NOMO-1 (cell line): Measurements from ENCODE around the gene STEAP1B.
"Not testable (repeated sequence)": the region's sequence is repeated elsewhere in the genome, so short reads cannot be mapped to it uniquely, and the experiment has no call there.

Experiments
- DNase-seq, 2 experiments: peaks; one replicate each; lab custom pipeline; 2025; ENCODE audit not compliant: unreplicated experiment in 2 of 2; lab: John Stamatoyannopoulos, UW

STEAP1B gene

GRCh38 chr7:22499888-22500689 lies at the start of gene STEAP1B:
STEAP1B (minus strand) TSS chr7:22500188; CDS start chr7:22494855, 5,333 bp downstream.
- peak; percentile 57 to 71 for DNase-seq

GRCh38 chr7:22549051-22549450 lies 49.1 kb upstream of the STEAP1B start:
- DNase-seq = no peak

GRCh38 chr7:22548313-22548712 lies 48.3 kb upstream of the STEAP1B start:
- DNase-seq = no peak

- no peak for DNase-seq
These were observed 46.8 kb upstream of the STEAP1B start for GRCh38 chr7:22546769-22547168.

- DNase-seq = no peak
These were observed 45.5 kb upstream of the STEAP1B start for GRCh38 chr7:22545529-22545928.

GRCh38 chr7:22544245-22544644 lies 44.3 kb upstream of the STEAP1B start:
- no peak for DNase-seq

GRCh38 chr7:22543169-22543568 lies 43.2 kb upstream of the STEAP1B start:
- no peak for DNase-seq

- no peak for DNase-seq
These were observed 42.7 kb upstream of the STEAP1B start for GRCh38 chr7:22542669-22543068.

- peak in 1 of 2 experiments; percentile 22 for DNase-seq
These were observed 42.3 kb upstream of the STEAP1B start for GRCh38 chr7:22542254-22542653.

- no peak for DNase-seq
These were observed 41.8 kb upstream of the STEAP1B start for GRCh38 chr7:22541789-22542188.

GRCh38 chr7:22528537-22528936 lies 28.5 kb upstream of the STEAP1B start:
- not testable (repeated sequence) for DNase-seq

GRCh38 chr7:22524353-22524947 lies 24.5 kb upstream of the STEAP1B start:
- not testable (repeated sequence) for DNase-seq

GRCh38 chr7:22523478-22524352 lies 23.7 kb upstream of the STEAP1B start:
- DNase-seq = peak; percentile 19 to 26

GRCh38 chr7:22519560-22519959 lies 19.6 kb upstream of the STEAP1B start:
- not testable (repeated sequence) for DNase-seq

GRCh38 chr7:22516950-22517349 lies 17.0 kb upstream of the STEAP1B start:
- DNase-seq = not testable (repeated sequence)

GRCh38 chr7:22514963-22515362 lies 15.0 kb upstream of the STEAP1B start:
- not testable (repeated sequence) for DNase-seq

GRCh38 chr7:22507320-22507719 lies 7.3 kb upstream of the STEAP1B start:
- not testable (repeated sequence) for DNase-seq

- DNase-seq = not testable (repeated sequence)
These were observed 6.5 kb upstream of the STEAP1B start for GRCh38 chr7:22506316-22507020.

GRCh38 chr7:22504519-22504918 lies 4.5 kb upstream of the STEAP1B start:
- not testable (repeated sequence) for DNase-seq

GRCh38 chr7:22502104-22502503 lies 2.1 kb upstream of the STEAP1B start:
- DNase-seq = not testable (repeated sequence)
